Measurements from ENCODE around the gene NUDCD3.

NUDCD3 gene

DNA sequence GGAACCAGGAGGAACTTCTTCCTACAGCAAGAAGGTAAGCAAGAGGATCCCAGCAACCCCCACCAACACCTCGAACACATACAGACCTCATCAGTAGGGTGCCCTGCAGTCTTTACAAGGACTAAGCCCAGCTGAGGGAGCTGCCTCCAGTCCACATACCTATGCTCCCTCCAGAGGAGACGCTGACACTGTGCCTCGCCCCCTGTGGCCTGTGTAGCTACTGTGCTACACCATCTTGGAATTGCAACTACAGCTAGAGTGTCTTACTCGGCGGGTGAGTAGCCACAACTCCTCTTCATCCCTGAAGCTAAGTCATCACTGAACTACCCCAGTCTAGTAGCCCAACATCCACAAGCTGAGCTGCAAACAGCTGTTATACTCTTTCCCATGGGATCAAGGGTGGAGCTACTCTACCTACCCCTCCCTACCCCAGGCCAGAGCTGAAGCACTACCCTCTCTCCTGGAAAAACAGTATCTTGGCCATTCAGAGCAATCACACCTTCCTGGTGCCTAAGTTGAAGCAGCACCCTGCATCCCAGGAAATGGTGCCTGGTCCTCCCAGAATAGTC lies 122.9 kb downstream of the NUDCD3 start:
- H3K4me1 Mint-ChIP-seq, result no peaks in the 10 kb centered on the region
- H3K27ac Mint-ChIP-seq, result no peak overlapping the region
- TF ChIP-seq, protein P1, sequence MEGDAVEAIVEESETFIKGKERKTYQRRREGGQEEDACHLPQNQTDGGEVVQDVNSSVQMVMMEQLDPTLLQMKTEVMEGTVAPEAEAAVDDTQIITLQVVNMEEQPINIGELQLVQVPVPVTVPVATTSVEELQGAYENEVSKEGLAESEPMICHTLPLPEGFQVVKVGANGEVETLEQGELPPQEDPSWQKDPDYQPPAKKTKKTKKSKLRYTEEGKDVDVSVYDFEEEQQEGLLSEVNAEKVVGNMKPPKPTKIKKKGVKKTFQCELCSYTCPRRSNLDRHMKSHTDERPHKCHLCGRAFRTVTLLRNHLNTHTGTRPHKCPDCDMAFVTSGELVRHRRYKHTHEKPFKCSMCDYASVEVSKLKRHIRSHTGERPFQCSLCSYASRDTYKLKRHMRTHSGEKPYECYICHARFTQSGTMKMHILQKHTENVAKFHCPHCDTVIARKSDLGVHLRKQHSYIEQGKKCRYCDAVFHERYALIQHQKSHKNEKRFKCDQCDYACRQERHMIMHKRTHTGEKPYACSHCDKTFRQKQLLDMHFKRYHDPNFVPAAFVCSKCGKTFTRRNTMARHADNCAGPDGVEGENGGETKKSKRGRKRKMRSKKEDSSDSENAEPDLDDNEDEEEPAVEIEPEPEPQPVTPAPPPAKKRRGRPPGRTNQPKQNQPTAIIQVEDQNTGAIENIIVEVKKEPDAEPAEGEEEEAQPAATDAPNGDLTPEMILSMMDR (IDR thresholded peaks at IDR 0.05; ENCODE audit: unreplicated experiment in 3 of 3), result no peak
- no peak overlapping the region for H3K4me3 Mint-ChIP-seq
- H3K9me3 Mint-ChIP-seq, result peaks cover 10% of the 10 kb centered on the region
- H3K27me3 Mint-ChIP-seq (ENCODE audit: low read depth), result peaks cover 5% of the 10 kb centered on the region
- no peaks in the 10 kb centered on the region for H3K36me3 Mint-ChIP-seq (ENCODE audit: low read depth)

DNA sequence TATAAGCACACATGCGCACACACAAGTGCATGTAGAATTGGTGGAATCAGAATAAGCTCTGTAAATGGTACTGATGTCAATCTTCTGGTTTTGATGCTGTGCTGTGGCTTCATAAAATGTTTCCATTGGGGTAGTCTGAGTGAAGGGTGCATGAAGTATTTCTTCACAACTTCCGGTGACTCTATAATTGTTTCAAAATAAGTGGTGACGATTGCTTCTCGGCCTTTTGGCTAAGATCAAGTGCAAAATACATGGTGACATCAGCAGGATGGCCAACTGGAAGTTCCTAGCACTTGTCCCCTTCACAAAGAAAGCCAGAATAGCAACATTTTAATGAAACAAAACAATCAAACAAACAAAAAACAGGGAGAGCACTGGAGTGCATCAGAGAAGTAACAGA lies 123.5 kb downstream of the NUDCD3 start:
- no peaks in the 10 kb centered on the region for H3K4me1 Mint-ChIP-seq

DNA sequence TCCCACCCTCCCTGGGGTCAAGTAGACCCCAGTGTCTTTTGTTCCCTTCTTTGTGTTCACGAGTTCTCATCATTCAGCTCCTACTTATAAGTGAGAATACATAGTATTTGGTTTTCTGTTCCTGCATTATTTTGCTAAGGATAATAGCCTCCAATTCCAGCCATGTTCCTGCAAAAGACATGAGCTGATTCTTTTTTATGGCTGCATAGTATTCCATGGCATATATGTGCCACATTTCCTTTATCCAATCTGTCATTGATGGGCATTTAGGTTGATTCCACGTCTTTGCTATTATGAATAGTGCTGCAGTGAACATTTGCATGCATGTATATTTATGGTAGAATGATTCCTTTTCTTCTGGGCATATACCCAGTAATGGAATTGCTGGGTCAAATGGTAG lies 136.8 kb downstream of the NUDCD3 start:
- TF ChIP-seq, protein P1 (IDR thresholded peaks at IDR 0.05; ENCODE audit: unreplicated experiment in 3 of 3), result no peak
- H3K36me3 Mint-ChIP-seq (ENCODE audit: low read depth), result no peaks in the 10 kb centered on the region
- peaks cover 37% of the 10 kb centered on the region for H3K9me3 Mint-ChIP-seq
- no peaks in the 10 kb centered on the region for H3K4me1 Mint-ChIP-seq
- H3K27me3 Mint-ChIP-seq (ENCODE audit: low read depth), result peaks cover 7% of the 10 kb centered on the region
- no peak overlapping the region for H3K27ac Mint-ChIP-seq
- no peak overlapping the region for H3K4me3 Mint-ChIP-seq

More for the DNA sequence above, 123.5 kb downstream of the NUDCD3 start:
- no peak overlapping the region for H3K27ac Mint-ChIP-seq
- H3K36me3 Mint-ChIP-seq (ENCODE audit: low read depth), result no peaks in the 10 kb centered on the region
- TF ChIP-seq, protein P1 (IDR thresholded peaks at IDR 0.05; ENCODE audit: unreplicated experiment in 3 of 3), result no peak
- H3K9me3 Mint-ChIP-seq, result peaks cover 15% of the 10 kb centered on the region
- no peak overlapping the region for H3K4me3 Mint-ChIP-seq
- H3K27me3 Mint-ChIP-seq (ENCODE audit: low read depth), result peaks cover 5% of the 10 kb centered on the region

DNA sequence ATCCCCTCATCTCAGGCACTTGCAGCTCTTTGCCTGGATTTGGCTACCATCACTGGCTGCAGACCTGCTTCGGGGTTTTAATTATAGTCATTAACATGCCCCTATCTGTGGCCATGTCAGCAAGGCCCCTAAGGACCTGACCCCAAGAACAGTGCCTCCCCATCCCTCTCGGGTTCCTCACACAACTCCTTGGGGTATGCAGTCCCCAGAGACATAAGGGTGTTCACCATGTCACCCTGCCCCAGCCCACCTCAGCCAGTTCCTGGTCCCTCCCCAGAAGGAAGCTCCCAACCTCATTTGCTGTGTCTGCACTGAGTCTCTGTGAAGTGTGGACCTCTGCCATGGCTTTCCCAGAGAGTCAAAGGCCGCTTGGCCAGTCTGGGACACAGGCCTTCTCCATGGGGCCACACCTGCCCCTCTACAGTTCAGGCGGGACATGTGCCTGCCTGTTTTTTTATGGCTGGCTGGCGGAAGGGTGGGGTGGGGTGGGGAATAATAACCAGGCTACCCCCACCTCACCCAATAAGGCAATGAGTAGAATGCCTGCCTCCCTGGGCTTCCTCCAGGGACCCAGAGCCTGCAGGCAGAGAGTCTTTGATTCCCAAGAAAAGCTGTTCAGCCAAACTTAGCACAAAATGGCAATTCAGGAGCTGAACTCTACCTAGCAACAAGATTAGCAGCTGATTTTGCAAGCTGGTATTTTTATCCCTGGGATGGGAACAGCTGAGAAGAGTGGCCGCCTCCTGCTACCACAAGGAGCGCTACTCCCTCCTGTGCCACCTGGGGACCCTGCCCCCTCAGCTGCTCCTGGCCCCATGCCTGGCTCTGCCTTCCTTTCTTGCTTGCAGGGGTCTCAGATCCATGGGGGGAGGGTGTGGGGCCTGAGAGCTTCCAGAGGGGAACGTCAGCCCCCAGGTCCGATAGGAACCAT lies 141.3 kb downstream of the NUDCD3 start:
- Mint-ChIP-seq H3K27ac (no peak overlapping the region), H3K9me3 (peaks cover 13% of the 10 kb centered on the region), H3K36me3 (ENCODE audit: low read depth) (no peaks in the 10 kb centered on the region), H3K4me3 (no peak overlapping the region), H3K27me3 (ENCODE audit: low read depth) (peaks cover 8% of the 10 kb centered on the region), H3K4me1 (peaks cover 8% of the 10 kb centered on the region)
- TF ChIP-seq, protein P1 (IDR thresholded peaks at IDR 0.05; ENCODE audit: unreplicated experiment in 3 of 3), result no peak

DNA sequence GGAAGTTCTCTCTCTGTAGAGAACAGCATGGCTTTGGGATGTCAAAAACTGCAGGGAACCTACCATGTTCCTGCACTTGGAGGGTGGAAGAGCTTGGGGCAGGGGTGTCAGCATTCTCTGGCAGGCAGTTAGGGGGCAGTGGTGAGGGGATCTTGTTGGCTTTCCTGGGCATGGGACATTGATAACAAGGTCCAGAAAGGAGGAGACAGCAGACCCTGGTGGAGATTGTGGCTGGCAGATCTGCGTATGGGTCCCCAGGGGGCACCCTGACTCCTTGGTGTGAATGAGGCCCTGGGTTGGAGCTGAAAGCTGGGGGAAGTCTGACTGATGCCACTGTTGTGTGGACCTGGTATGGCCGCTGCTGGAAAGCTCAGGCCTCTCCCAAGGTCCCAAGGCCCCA lies 142.2 kb downstream of the NUDCD3 start:
- peaks cover 13% of the 10 kb centered on the region for H3K9me3 Mint-ChIP-seq
- peaks cover 8% of the 10 kb centered on the region for H3K4me1 Mint-ChIP-seq

More for the DNA sequence above, 142.2 kb downstream of the NUDCD3 start:
- Mint-ChIP-seq H3K27ac (no peak overlapping the region), H3K4me3 (no peak overlapping the region), H3K36me3 (ENCODE audit: low read depth) (no peaks in the 10 kb centered on the region), H3K27me3 (ENCODE audit: low read depth) (peaks cover 8% of the 10 kb centered on the region)
- TF ChIP-seq, protein P1 (IDR thresholded peaks at IDR 0.05; ENCODE audit: unreplicated experiment in 3 of 3), result no peak

Data from nephron (organoid).